ENCODE results near the gene PPP1R18. TPM values are rescaled to one million over a fixed set of nuclear protein-coding genes. Genes with fewer than 3 reads are reported as not detected.
"Not testable (repeated sequence)": the region's sequence is repeated elsewhere in the genome, so short reads cannot be mapped to it uniquely, and the experiment has no call there.

Gene PPP1R18
- total and polyA plus RNA-seq, 5 donors from 2014 or later, result 110 to 164 (median 123) TPM

GRCh38 chr6:30676660-30677285, 9.7 kb downstream of the PPP1R18 start:
- H3K36me3 Mint-ChIP-seq, result peaks cover 29% of the 10 kb centered on the region
- Histone ChIP-seq H3K27me3 (ENCODE audit: control insufficient read depth, insufficient read depth, low read length) (no peaks in the 10 kb centered on the region), H3K4me1 (ENCODE audit: control insufficient read depth, insufficient read depth, low read length, poor library complexity, severe bottlenecking) (peaks cover 37% of the 10 kb centered on the region), H3K27ac (ENCODE audit: insufficient read depth, low read length, poor library complexity, severe bottlenecking) (no peak overlapping the region), H3K36me3 (ENCODE audit: control insufficient read depth, insufficient read depth, low read length) (peaks cover 36% of the 10 kb centered on the region), H3K4me3 (ENCODE audit: low read depth, low read length) (no peak overlapping the region), H3K9me3 (ENCODE audit: control insufficient read depth in 2 of 2, low read length in 2 of 2) (no peaks in the 10 kb centered on the region)
- peak overlapping the region in 2 of 4 donors; percentile 21 to 47 for H3K4me3 Mint-ChIP-seq
- no peak for ATAC-seq (ENCODE audit: low read depth in 2 of 2)
- peak overlapping the region in 2 of 3 donors; percentile 60 to 95 for H3K27ac Mint-ChIP-seq
- DNase-seq, result no peak
- no peaks in the 10 kb centered on the region for H3K9me3 Mint-ChIP-seq
- H3K27me3 Mint-ChIP-seq, result peaks cover 5% of the 10 kb centered on the region
- H3K4me1 Mint-ChIP-seq, result peaks cover 17 to 56% (median 29%) of the 10 kb centered on the region in 4 donors

DNA sequence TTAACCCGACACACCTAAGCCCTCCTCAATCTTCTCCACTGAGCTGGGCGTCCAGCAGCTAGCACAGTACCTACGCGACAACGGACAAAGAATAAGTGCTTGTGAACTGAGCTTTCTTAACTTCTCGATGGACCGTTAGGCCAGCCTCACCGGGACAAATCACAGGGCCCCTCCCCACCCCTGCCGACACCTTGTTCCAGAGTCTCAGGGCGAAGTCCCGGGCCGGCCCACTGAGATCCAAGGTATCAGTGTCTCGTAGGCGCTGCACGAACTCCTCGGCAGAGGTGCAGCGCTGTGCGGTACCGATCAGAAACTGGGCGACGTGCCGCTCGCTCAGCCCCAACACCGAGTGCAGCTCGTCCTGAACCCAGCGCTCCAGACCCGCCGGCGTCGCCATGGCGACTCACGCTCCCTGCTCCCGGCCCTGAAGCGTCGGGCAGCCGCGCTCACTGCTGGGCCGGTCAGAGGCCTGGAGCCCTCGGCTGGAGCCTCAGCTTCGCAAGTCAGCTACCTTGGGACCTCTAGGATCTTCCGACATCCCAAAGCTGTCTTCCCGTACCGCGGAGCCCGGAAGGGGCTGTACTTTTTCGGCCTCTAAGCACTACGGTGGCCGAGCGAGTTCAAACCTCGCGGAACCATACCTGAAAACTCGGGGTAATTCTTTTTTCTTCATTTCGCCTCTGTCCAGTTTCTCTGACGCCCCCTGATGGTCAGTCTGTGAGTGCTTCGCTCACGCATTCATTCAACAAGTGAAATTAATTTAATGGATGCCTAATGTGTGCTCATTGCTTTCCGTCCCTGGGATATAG, 13.8 kb downstream of the PPP1R18 start, which contains the start of gene DHX16:
Gene DHX16, minus strand, starts transcription at position 562 of the 809 bp plus-strand sequence. Its CDS starts 165 bp downstream, at position 397.
- Mint-ChIP-seq H3K9me3 (no peaks in the 10 kb centered on the region), H3K36me3 (peaks cover 34% of the 10 kb centered on the region), H3K4me3 (peak within 1 kb of the TSS; percentile 86 to 91 (median 90)), H3K4me1 (peaks cover 13 to 46% (median 28%) of the 10 kb centered on the region in 4 donors), H3K27me3 (peaks cover 5% of the 10 kb centered on the region), H3K27ac (peak within 1 kb of the TSS; percentile 71 to 84 (median 82))
- Histone ChIP-seq H3K9me3 (ENCODE audit: control insufficient read depth in 2 of 2, low read length in 2 of 2) (no peaks in the 10 kb centered on the region), H3K36me3 (ENCODE audit: control insufficient read depth, insufficient read depth, low read length) (peaks cover 39% of the 10 kb centered on the region), H3K27ac (ENCODE audit: insufficient read depth, low read length, poor library complexity, severe bottlenecking) (peak within 1 kb of the TSS; percentile 70), H3K4me1 (ENCODE audit: control insufficient read depth, insufficient read depth, low read length, poor library complexity, severe bottlenecking) (peaks cover 21% of the 10 kb centered on the region), H3K27me3 (ENCODE audit: control insufficient read depth, insufficient read depth, low read length) (no peaks in the 10 kb centered on the region), H3K4me3 (ENCODE audit: low read depth, low read length) (peak within 1 kb of the TSS; percentile 85)
- ATAC-seq (ENCODE audit: low read depth in 2 of 2), result peak; percentile 75 to 77
- DNase-seq, result peak; percentile 85 to 96 (median 88)

DNA sequence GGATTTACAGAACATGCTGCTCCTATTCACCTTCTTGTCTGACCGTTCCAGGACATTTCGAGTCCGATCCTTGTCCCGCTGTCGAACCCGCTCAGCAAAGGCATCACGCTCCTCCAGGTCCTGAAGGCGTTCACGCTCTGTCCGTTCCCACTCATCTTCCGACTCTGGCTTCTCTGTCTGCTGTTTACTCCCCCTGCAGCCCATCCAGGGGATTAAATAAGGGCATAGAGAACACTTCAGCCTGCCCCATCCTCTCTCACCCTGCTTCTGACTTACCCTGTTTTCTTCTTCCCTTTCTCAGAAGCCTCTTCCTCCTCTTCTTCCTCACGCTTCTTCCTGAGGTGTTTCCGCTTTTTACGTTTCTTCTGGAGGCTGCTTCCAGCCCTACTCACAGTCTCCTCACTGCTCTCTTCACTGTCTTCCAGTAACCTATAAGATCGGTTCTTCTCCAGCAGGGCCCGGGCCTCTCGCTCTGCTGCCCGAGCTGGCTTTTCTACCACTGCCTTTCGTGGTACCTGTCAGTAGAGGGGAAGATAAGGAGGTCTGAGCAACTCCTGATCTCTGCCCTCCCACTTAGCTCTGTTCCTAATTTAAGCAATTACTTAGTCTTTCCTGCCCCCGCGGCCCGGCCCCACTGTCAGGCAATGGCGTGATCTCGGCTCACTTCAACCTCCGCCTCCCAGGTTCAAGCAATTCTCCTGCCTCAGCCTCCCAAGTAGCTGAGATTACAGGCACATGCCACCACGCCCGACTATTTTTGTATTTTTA, 15.5 kb downstream of the PPP1R18 start:
- Mint-ChIP-seq H3K4me3 (peak overlapping the region; percentile 73 to 91 (median 80)), H3K27me3 (peaks cover 5% of the 10 kb centered on the region), H3K9me3 (no peaks in the 10 kb centered on the region), H3K36me3 (peaks cover 26% of the 10 kb centered on the region), H3K27ac (peak overlapping the region; percentile 42 to 81 (median 79)), H3K4me1 (peaks cover 16 to 39% (median 22%) of the 10 kb centered on the region in 4 donors)
- Histone ChIP-seq H3K4me1 (ENCODE audit: control insufficient read depth, insufficient read depth, low read length, poor library complexity, severe bottlenecking) (peaks cover 21% of the 10 kb centered on the region), H3K27ac (ENCODE audit: insufficient read depth, low read length, poor library complexity, severe bottlenecking) (no peak overlapping the region), H3K27me3 (ENCODE audit: control insufficient read depth, insufficient read depth, low read length) (no peaks in the 10 kb centered on the region), H3K9me3 (ENCODE audit: control insufficient read depth in 2 of 2, low read length in 2 of 2) (no peaks in the 10 kb centered on the region), H3K36me3 (ENCODE audit: control insufficient read depth, insufficient read depth, low read length) (peaks cover 31% of the 10 kb centered on the region), H3K4me3 (ENCODE audit: low read depth, low read length) (no peak overlapping the region)
- DNase-seq (no peak), ATAC-seq (ENCODE audit: low read depth in 2 of 2) (no peak)

DNA sequence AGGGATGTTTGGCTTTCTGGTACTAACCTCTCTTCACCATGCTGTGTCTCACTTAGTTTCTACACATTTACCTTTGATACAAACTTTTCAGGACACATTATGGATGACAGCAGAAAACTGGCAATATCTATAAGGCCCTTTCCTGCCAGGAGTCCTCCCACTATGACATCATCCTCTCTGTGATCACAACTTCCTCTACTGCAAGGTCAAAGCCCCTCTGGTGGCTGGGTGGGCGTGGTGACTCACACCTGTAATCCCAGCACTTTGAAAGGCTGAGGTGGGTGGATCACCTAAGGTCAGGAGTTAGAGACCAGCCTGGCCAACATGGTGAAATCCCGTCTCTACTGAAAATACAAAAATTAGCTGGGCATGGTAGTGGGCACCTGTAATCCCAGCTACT, 20.1 kb downstream of the PPP1R18 start:
- not testable (repeated sequence) for H3K27me3 Mint-ChIP-seq; H3K4me1 ChIP-seq (ENCODE audit: control insufficient read depth, insufficient read depth, low read length, poor library complexity, severe bottlenecking); DNase-seq; H3K9me3 Mint-ChIP-seq; ATAC-seq (ENCODE audit: low read depth in 2 of 2); H3K27ac ChIP-seq (ENCODE audit: insufficient read depth, low read length, poor library complexity, severe bottlenecking); H3K4me3 Mint-ChIP-seq; H3K9me3 ChIP-seq (ENCODE audit: control insufficient read depth in 2 of 2, low read length in 2 of 2); H3K4me3 ChIP-seq (ENCODE audit: low read depth, low read length); H3K27me3 ChIP-seq (ENCODE audit: control insufficient read depth, insufficient read depth, low read length)
- peak overlapping the region in 1 of 3 donors; percentile 63 for H3K27ac Mint-ChIP-seq
- peaks cover 69% of the 10 kb centered on the region for H3K36me3 ChIP-seq (ENCODE audit: control insufficient read depth, insufficient read depth, low read length)
- peaks cover 9 to 24% (median 13%) of the 10 kb centered on the region in 4 donors for H3K4me1 Mint-ChIP-seq
- H3K36me3 Mint-ChIP-seq, result peaks cover 55% of the 10 kb centered on the region

- Mint-ChIP-seq H3K27ac (peak overlapping the region in 1 of 3 donors; percentile 63), H3K4me3 (no peak overlapping the region), H3K4me1 (peaks cover 4 to 13% (median 5%) of the 10 kb centered on the region in 4 donors), H3K27me3 (no peaks in the 10 kb centered on the region), H3K36me3 (peaks cover 49% of the 10 kb centered on the region), H3K9me3 (no peaks in the 10 kb centered on the region)
- Histone ChIP-seq H3K4me1 (ENCODE audit: control insufficient read depth, insufficient read depth, low read length, poor library complexity, severe bottlenecking) (no peaks in the 10 kb centered on the region), H3K9me3 (ENCODE audit: control insufficient read depth in 2 of 2, low read length in 2 of 2) (no peaks in the 10 kb centered on the region), H3K4me3 (ENCODE audit: low read depth, low read length) (no peak overlapping the region), H3K27ac (ENCODE audit: insufficient read depth, low read length, poor library complexity, severe bottlenecking) (no peak overlapping the region), H3K36me3 (ENCODE audit: control insufficient read depth, insufficient read depth, low read length) (peaks cover 64% of the 10 kb centered on the region), H3K27me3 (ENCODE audit: control insufficient read depth, insufficient read depth, low read length) (no peaks in the 10 kb centered on the region)
- DNase-seq (no peak), ATAC-seq (ENCODE audit: low read depth in 2 of 2) (no peak)
These were observed 21.3 kb downstream of the PPP1R18 start for GRCh38 chr6:30664994-30665767.

DNA sequence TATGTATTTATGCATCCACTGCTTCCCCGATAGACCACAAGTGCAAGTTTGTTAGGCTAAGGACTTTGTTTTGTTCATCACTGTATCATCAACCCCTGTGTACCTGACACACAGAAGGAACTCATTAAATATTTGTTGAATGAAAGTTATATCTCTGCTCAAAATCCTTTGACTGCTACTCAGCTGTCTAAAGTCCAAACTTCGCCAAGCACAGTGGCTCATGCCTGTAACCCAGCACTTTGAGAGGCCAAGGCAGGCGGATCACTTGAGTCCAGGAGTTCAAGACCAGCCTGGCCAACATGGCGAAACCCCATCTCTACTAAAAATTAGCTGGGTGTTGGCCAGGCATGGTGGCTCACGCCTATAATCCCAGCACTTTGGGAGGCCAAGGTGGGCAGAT, 28.5 kb downstream of the PPP1R18 start:
- not testable (repeated sequence) for H3K27me3 ChIP-seq (ENCODE audit: control insufficient read depth, insufficient read depth, low read length); H3K27ac ChIP-seq (ENCODE audit: insufficient read depth, low read length, poor library complexity, severe bottlenecking); H3K27me3 Mint-ChIP-seq; H3K4me3 ChIP-seq (ENCODE audit: low read depth, low read length); H3K9me3 ChIP-seq (ENCODE audit: control insufficient read depth in 2 of 2, low read length in 2 of 2); H3K4me1 ChIP-seq (ENCODE audit: control insufficient read depth, insufficient read depth, low read length, poor library complexity, severe bottlenecking); H3K4me1 Mint-ChIP-seq; H3K4me3 Mint-ChIP-seq; ATAC-seq (ENCODE audit: low read depth in 2 of 2); H3K9me3 Mint-ChIP-seq; DNase-seq
- H3K36me3 Mint-ChIP-seq, result peaks cover 59% of the 10 kb centered on the region
- H3K36me3 ChIP-seq (ENCODE audit: control insufficient read depth, insufficient read depth, low read length), result peaks cover 83% of the 10 kb centered on the region
- peak overlapping the region in 1 of 3 donors; percentile 38 for H3K27ac Mint-ChIP-seq

DNA sequence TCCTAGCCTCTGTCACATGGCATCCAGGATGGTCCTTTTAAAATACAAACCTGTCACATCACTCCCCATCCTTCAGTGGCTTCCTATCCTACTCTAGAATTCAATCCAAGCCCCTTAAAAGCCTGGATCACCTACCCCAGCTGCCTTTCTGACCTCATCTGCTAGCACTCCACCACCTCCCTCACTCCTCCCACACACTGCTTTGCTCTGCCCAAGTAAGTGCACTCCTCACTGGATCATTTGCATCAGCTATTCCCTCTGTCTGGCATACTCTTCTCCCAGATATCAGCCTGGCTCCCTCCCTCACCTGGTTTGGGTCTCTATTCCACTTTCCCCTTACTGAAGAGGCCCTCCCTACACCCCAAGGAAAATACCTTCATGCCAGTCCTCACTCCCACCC, 29.0 kb downstream of the PPP1R18 start:
- Histone ChIP-seq H3K36me3 (ENCODE audit: control insufficient read depth, insufficient read depth, low read length) (peaks cover 83% of the 10 kb centered on the region), H3K4me1 (ENCODE audit: control insufficient read depth, insufficient read depth, low read length, poor library complexity, severe bottlenecking) (no peaks in the 10 kb centered on the region), H3K4me3 (ENCODE audit: low read depth, low read length) (no peak overlapping the region), H3K9me3 (ENCODE audit: control insufficient read depth in 2 of 2, low read length in 2 of 2) (no peaks in the 10 kb centered on the region), H3K27ac (ENCODE audit: insufficient read depth, low read length, poor library complexity, severe bottlenecking) (no peak overlapping the region), H3K27me3 (ENCODE audit: control insufficient read depth, insufficient read depth, low read length) (no peaks in the 10 kb centered on the region)
- no peak for ATAC-seq (ENCODE audit: low read depth in 2 of 2)
- H3K4me1 Mint-ChIP-seq, result peaks cover 0 to 5% (median 0%) of the 10 kb centered on the region in 4 donors
- H3K27ac Mint-ChIP-seq, result peak overlapping the region in 2 of 3 donors; percentile 38 to 58
- H3K36me3 Mint-ChIP-seq, result peaks cover 55% of the 10 kb centered on the region
- DNase-seq, result no peak
- H3K27me3 Mint-ChIP-seq, result no peaks in the 10 kb centered on the region
- H3K4me3 Mint-ChIP-seq, result no peak overlapping the region
- H3K9me3 Mint-ChIP-seq, result no peaks in the 10 kb centered on the region

All from CD4-positive, CD25-positive, alpha-beta regulatory T cell (primary cell).